Muscle layer of duodenum (tissue), 2 donors: ENCODE data around the gene KLHL21.
"Not testable (repeated sequence)": the region's sequence is repeated elsewhere in the genome, so short reads cannot be mapped to it uniquely, and the experiment has no call there.

Experiments used
- H3K27ac ChIP-seq: one replicate; pipeline ENCODE4 v1.7.0; 2013; ENCODE audit warnings: mild to moderate bottlenecking, low read length
- H3K27me3 ChIP-seq: one replicate; pipeline ENCODE4 v1.7.0; 2013; ENCODE audit warnings: low read depth, mild to moderate bottlenecking, control low read depth, low read length
- H3K36me3 ChIP-seq, 2 donors: one replicate each; pipeline ENCODE4 v1.7.0; 2013; ENCODE audit warnings: low read length in 2 of 2, control low read depth in 1 of 2, mild to moderate bottlenecking in 1 of 2; ENCODE audit not compliant: insufficient read depth in 2 of 2, control insufficient read depth in 1 of 2
- H3K4me1 ChIP-seq, 2 donors: one replicate each; pipeline ENCODE4 v1.7.0; 2013; ENCODE audit warnings: low read length in 2 of 2, mild to moderate bottlenecking in 2 of 2, control low read depth in 1 of 2, moderate library complexity in 1 of 2; ENCODE audit not compliant: insufficient read depth in 2 of 2, control insufficient read depth in 1 of 2
- H3K4me3 ChIP-seq, 2 donors: one replicate each; pipeline ENCODE4 v1.7.0; 2013; ENCODE audit warnings: low read length in 2 of 2, low read depth in 1 of 2, mild to moderate bottlenecking in 1 of 2
- H3K9me3 ChIP-seq, 2 donors: one replicate each; pipeline ENCODE4 v1.7.0; 2013; ENCODE audit warnings: low read length in 2 of 2, control low read depth in 1 of 2, mild to moderate bottlenecking in 1 of 2; ENCODE audit not compliant: control insufficient read depth in 1 of 2
- donor health status: healthy.

Gene KLHL21

DNA sequence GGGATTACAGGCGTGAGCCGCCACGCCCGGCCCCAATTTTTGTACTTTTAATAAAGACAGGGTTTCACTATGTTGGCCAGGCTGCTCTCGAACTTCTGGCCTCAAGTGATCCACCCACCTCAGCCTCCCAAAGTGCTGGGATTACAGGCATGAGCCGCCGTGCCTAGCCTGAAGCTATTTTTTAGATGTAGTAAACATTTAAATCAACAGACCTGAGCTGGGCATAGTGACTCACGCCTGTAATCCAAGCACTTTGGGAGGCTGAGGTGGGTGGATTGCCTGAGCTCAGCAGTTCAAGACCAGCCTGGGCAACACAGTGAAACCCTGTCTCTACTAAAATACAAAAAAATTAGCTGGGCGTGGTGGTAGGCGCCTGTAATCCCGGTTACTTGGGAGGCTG, 43.5 kb downstream of the KLHL21 start:
- not testable (repeated sequence) for H3K4me3 ChIP-seq, H3K27me3 ChIP-seq, H3K27ac ChIP-seq, H3K4me1 ChIP-seq, H3K9me3 ChIP-seq, H3K36me3 ChIP-seq

DNA sequence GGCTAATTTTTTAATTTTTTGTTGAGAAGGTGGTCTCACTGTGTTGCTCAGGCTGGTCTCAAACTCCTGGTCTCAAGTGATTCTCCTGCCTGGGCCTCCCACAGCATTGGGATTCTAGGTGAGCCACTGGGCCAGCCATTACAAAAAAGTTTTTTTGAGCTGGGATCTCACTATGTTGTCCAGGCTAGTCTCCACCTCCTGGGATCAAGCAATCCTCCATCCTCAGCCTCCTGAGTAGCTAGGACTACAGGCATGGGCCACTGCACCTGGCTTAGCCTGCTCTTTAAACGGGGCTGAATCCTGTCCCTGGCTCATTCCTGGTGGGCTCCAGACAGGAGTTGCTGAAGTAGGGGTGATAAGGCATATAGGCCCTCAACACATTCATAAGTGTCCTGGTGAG, 45.1 kb downstream of the KLHL21 start:
- Histone ChIP-seq H3K4me3 (no peak overlapping the region), H3K36me3 (no peaks in the 10 kb centered on the region), H3K4me1 (peaks cover 6 to 19% of the 10 kb centered on the region in 2 donors), H3K9me3 (no peaks in the 10 kb centered on the region), H3K27me3 (no peaks in the 10 kb centered on the region), H3K27ac (no peak overlapping the region)

GRCh38 chr1:6554907-6555778, 47.5 kb downstream of the KLHL21 start, which contains the start of gene TAS1R1:
Gene TAS1R1, plus strand, starts transcription at chr1:6555307. Its CDS starts 67 bp downstream, at chr1:6555374.
- Histone ChIP-seq H3K27me3 (no peaks in the 10 kb centered on the region), H3K4me1 (peaks cover 6 to 21% of the 10 kb centered on the region in 2 donors), H3K36me3 (peaks cover 0 to 8% of the 10 kb centered on the region in 2 donors), H3K27ac (peak within 1 kb of the TSS; percentile 39), H3K9me3 (no peaks in the 10 kb centered on the region), H3K4me3 (peak within 1 kb of the TSS; percentile 76 to 100)

DNA sequence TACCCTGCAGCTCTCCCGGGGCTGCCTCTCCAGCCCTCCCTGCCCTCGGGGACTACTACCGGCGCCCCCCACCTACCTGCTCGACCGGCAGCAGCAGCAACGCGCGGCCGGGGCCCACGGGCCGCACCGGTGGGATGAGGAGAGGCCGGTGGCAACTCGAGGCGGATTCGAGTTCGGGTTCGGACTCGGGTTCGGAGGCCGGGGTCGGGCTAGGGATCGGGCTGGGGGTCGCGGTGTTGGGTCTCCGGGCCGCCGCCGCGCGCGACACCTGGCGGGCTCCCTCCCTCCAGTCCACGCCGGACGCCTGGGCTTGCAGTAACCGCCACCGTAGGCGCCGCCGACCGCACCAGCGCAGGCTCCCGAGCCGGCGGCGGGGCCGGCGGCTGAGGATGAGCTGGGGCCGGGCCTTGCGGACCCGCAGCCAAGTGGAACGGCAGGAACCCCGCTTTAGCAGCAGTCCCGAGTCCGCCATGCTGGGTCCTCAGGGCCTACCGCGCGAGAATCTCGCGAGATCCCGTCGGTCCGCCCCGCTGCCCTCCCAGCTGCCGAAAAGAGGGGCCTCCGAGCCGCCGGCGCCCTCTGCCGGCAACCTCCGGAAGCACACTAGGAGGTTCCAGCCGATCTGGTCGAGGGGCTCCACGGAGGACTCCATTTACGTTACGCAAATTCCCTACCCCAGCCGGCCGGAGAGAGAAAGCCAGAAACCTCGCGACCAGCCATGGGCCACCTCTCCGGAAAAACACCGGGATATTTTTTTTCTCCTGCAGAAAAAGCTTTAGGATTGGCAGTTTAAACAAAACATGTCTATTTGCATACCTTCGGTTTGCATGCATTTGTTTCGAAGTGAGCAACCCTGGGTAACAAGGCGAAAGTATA, 48.4 kb downstream of the KLHL21 start, which contains the start of gene NOL9:
TSS of gene NOL9 (minus strand) at position 483 of the 876 bp plus-strand sequence. CDS start at position 472, 11 bp downstream.
- Histone ChIP-seq H3K36me3 (peaks cover 0 to 14% of the 10 kb centered on the region in 2 donors), H3K4me1 (peaks cover 6 to 21% of the 10 kb centered on the region in 2 donors), H3K27me3 (no peaks in the 10 kb centered on the region), H3K9me3 (no peaks in the 10 kb centered on the region), H3K27ac (peak within 1 kb of the TSS; percentile 39), H3K4me3 (peak within 1 kb of the TSS; percentile 76 to 100)

DNA sequence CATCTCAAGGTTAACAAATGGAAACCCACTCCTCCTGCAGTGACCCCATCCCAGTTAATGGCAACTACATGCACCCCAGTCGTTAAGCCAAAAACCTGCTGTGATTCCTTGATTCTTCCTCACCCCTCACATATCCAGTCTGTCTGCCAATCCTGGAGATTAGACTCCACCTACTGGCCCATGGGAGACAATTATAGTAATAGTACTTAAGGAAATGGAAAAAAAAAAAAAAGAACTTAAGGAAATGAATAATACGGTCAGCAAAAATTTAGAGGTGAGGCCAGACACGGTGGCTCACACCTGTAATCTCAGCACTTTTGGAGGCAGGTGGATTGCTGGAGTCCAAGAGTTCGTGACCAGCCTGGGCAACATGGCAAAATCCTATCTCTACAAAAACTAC, 55.4 kb downstream of the KLHL21 start:
- Histone ChIP-seq H3K36me3 (peaks cover 28 to 64% of the 10 kb centered on the region in 2 donors), H3K9me3 (no peaks in the 10 kb centered on the region), H3K4me3 (no peak overlapping the region), H3K4me1 (no peaks in the 10 kb centered on the region), H3K27ac (no peak overlapping the region), H3K27me3 (no peaks in the 10 kb centered on the region)

GRCh38 chr1:6546326-6546725, 56.3 kb downstream of the KLHL21 start:
- H3K27ac ChIP-seq, result no peak overlapping the region
- H3K36me3 ChIP-seq, result peaks cover 28 to 69% of the 10 kb centered on the region in 2 donors

GRCh38 chr1:6545276-6546112, 57.2 kb downstream of the KLHL21 start:
- H3K27ac ChIP-seq, result no peak overlapping the region

More at GRCh38 chr1:6546326-6546725, 56.3 kb downstream of the KLHL21 start:
- Histone ChIP-seq H3K9me3 (no peaks in the 10 kb centered on the region), H3K4me1 (no peaks in the 10 kb centered on the region), H3K4me3 (no peak overlapping the region), H3K27me3 (no peaks in the 10 kb centered on the region)

GRCh38 chr1:6544831-6545230, 57.8 kb downstream of the KLHL21 start:
- H3K27ac ChIP-seq, result no peak overlapping the region
- no peak overlapping the region for H3K4me3 ChIP-seq
- H3K36me3 ChIP-seq, result peaks cover 28 to 68% of the 10 kb centered on the region in 2 donors
- H3K27me3 ChIP-seq, result no peaks in the 10 kb centered on the region
- H3K4me1 ChIP-seq, result no peaks in the 10 kb centered on the region
- no peaks in the 10 kb centered on the region for H3K9me3 ChIP-seq

More at GRCh38 chr1:6545276-6546112, 57.2 kb downstream of the KLHL21 start:
- Histone ChIP-seq H3K27me3 (no peaks in the 10 kb centered on the region), H3K4me3 (no peak overlapping the region), H3K4me1 (no peaks in the 10 kb centered on the region), H3K9me3 (no peaks in the 10 kb centered on the region), H3K36me3 (peaks cover 28 to 71% of the 10 kb centered on the region in 2 donors)
